ENCODE measurements around the gene TIGD6. TPM values are rescaled to one million over a fixed set of nuclear protein-coding genes. Genes with fewer than 3 reads are reported as not detected.

TIGD6 gene
- total RNA-seq, 1 experiment from 2014 or later: 2.1 TPM

- TF ChIP-seq CEBPB (IDR thresholded peaks at IDR 0.05; ENCODE audit: low read depth): no peak
These were observed 37.7 kb downstream of the TIGD6 start (continued) for GRCh38 chr5:149962601-149963300.

- ChIA-PET RAD21 (ENCODE audit: low non-redundant PET in 1 of 2, low total read pairs in 2 of 2, uncharacterized antibody in 2 of 2, unreplicated experiment in 2 of 2) (interaction anchor here (0.7 to 1.6 kb wide), 5 partner anchors 108 to 142 kb away, joined by 3 to 6 read pairs (median 4); no protein-coding TSS in a partner anchor), CTCF (interaction anchor here (0.7 to 3.4 kb wide), 16 partner anchors 9 to 325 kb away, joined by 3 to 26 read pairs (median 3); partner anchors contain the start of genes HMGXB3 and TIGD6), POLR2A (interaction anchor here (0.6 to 1.6 kb wide), 4 partner anchors 10 to 818 kb away, joined by 3 read pairs; partner anchors contain the start of genes HMGXB3 and TIGD6)
- Histone ChIP-seq H3K27me3 (ENCODE audit: insufficient read depth, low read length) (no peaks in the 10 kb centered on the region), H3K27ac (ENCODE audit: low read depth, low read length) (no peak overlapping the region), H3K9me3 (ENCODE audit: control insufficient read depth in 1 of 2, insufficient read depth in 1 of 2, low read depth in 1 of 2, low read length in 2 of 2) (no peaks in the 10 kb centered on the region), H3K36me3 (ENCODE audit: control insufficient read depth in 1 of 2, insufficient read depth in 2 of 2, low read length in 2 of 2) (no peaks in the 10 kb centered on the region), H3K4me3 (replicated peaks in 1 of 2; ENCODE audit: low read depth in 1 of 2, low read length in 2 of 2) (peak overlapping the region in 1 of 2 experiments; percentile 74; a peak in 2 of 4 replicates), H3K79me2 (ENCODE audit: insufficient read depth, low read length) (0 out of 2 replicates have a peak, but pooled peaks cover 2% of the 10 kb centered on the region), H2AFZ (ENCODE audit: low read depth, low read length, poor library complexity, severe bottlenecking) (no peak overlapping the region), H3K4me2 (ENCODE audit: low read length) (peak overlapping the region; percentile 97), H3K9ac (ENCODE audit: low read length) (peak overlapping the region; percentile 73; the same call in 1 of the 2 replicates), H4K20me1 (ENCODE audit: insufficient read depth) (no peaks in the 10 kb centered on the region), H3K4me1 (ENCODE audit: control insufficient read depth in 1 of 2, insufficient read depth in 2 of 2, low read length in 2 of 2) (peaks cover 8 to 27% of the 10 kb centered on the region in 2 experiments), H3K9me2 (ENCODE audit: insufficient read depth) (no peaks in the 10 kb centered on the region)
- intact Hi-C loops (cut with micrococcal nuclease): loop anchor here (1.0 kb wide), 1 partner anchor 125 kb away; no protein-coding TSS in a partner anchor
- TF ChIP-seq CTCF (IDR thresholded peaks at IDR 0.05 in 2 of 3, conservative IDR thresholded peaks at IDR 0.05 in 1 of 3; ENCODE audit: borderline replicate concordance in 1 of 3, insufficient read depth in 1 of 3, low read depth in 2 of 3, low read length in 2 of 3) (peak; percentile 48 to 73 (median 57); a peak in 5 of 6 replicates), JUND (IDR thresholded peaks at IDR 0.05) (no peak), RAD21 (IDR thresholded peaks at IDR 0.05; ENCODE audit: low read depth) (peak; percentile 73)
- no peak for ATAC-seq
- BruUV-seq (replicated peaks): no TSS peak
- DNase-seq (ENCODE audit: low read depth, low spot score): no peak
These were observed 38.5 kb downstream of the TIGD6 start for GRCh38 chr5:149961957-149962409.

All from HCT116 (cell line).